Neural progenitor cell (in vitro differentiated cells): ENCODE results near the gene INSIG1. TPM values are rescaled to one million over a fixed set of nuclear protein-coding genes. Genes with fewer than 3 reads are reported as not detected.

Source experiments
- DNase-seq: peaks from one replicate; pipeline ENCODE4 v3.0.0-alpha.2; 2016; ENCODE audit warnings: low spot score
- H2AFZ ChIP-seq: fragments of 200-600 bp; sonication (generic); replicated peaks from 2 replicates; pipeline ENCODE4 v1.6.1; 2016; ENCODE audit warnings: antibody characterized with exemption
- H3F3A ChIP-seq: fragments of 200-600 bp; sonication (generic); 2 replicates; pipeline ENCODE4 v1.6.1; 2016; ENCODE audit warnings: antibody characterized with exemption, low read depth
- H3K27ac ChIP-seq: fragments of 200-600 bp; sonication (generic); 2 replicates; pipeline ENCODE4 v1.5.1; 2016; ENCODE audit warnings: mild to moderate bottlenecking
- H3K27me3 ChIP-seq: fragments of 200-600 bp; sonication (generic); 2 replicates; pipeline ENCODE4 v1.6.1; 2016; ENCODE audit warnings: mild to moderate bottlenecking, moderate library complexity
- H3K36me3 ChIP-seq: fragments of 200-600 bp; sonication (generic); 2 replicates; pipeline ENCODE4 v1.5.1; 2016
- H3K4me1 ChIP-seq: fragments of 200-600 bp; sonication (generic); 2 replicates; pipeline ENCODE4 v1.6.1; 2016; ENCODE audit warnings: mixed run types
- H3K4me2 ChIP-seq: fragments of 200-600 bp; sonication (generic); 2 replicates; pipeline ENCODE4 v1.6.1; 2016
- H3K4me3 ChIP-seq: fragments of 200-600 bp; sonication (generic); 2 replicates; pipeline ENCODE4 v1.5.1; 2016
- H3K79me2 ChIP-seq: fragments of 200-600 bp; sonication (generic); 2 replicates; pipeline ENCODE4 v1.6.1; 2016; ENCODE audit warnings: low read depth
- H3K9ac ChIP-seq: fragments of 200-600 bp; sonication (generic); 2 replicates; pipeline ENCODE4 v1.6.1; 2016
- H3K9me3 ChIP-seq: fragments of 200-600 bp; sonication (generic); 2 replicates; pipeline ENCODE4 v1.5.1; 2016; ENCODE audit warnings: low read depth
- H4K20me1 ChIP-seq: fragments of 200-600 bp; sonication (generic); 2 replicates; pipeline ENCODE4 v1.6.1; 2016; ENCODE audit warnings: low read depth
- H3K27ac Mint-ChIP-seq: 3 replicates; pipeline ENCODE4 v1.8.0; 2021; ENCODE audit warnings: mixed read lengths
- H3K27me3 Mint-ChIP-seq: 2 replicates; pipeline ENCODE4 v1.8.0; 2022; ENCODE audit warnings: low read depth, mild to moderate bottlenecking, inconsistent platforms, moderate library complexity, mixed read lengths; ENCODE audit not compliant: insufficient read depth
- H3K36me3 Mint-ChIP-seq: 3 replicates; pipeline ENCODE4 v1.8.0; 2021; ENCODE audit warnings: mixed read lengths
- H3K4me1 Mint-ChIP-seq: 3 replicates; pipeline ENCODE4 v1.8.0; 2021; ENCODE audit warnings: mixed read lengths
- H3K4me3 Mint-ChIP-seq: 3 replicates; pipeline ENCODE4 v1.8.0; 2021; ENCODE audit warnings: mild to moderate bottlenecking, moderate library complexity, mixed read lengths
- H3K9me3 Mint-ChIP-seq: 3 replicates; pipeline ENCODE4 v1.8.0; 2020; ENCODE audit warnings: mixed read lengths
- EZH2 ChIP-seq: fragments of 200-600 bp; sonication (generic); IDR thresholded peaks from 2 replicates; pipeline ENCODE4 v1.6.1; 2017; ENCODE audit warnings: antibody characterized with exemption, mild to moderate bottlenecking, moderate library complexity
- EZH2phosphoT487 ChIP-seq: fragments of 200-600 bp; sonication (generic); IDR thresholded peaks from 2 replicates; pipeline ENCODE4 v1.6.1; 2017; ENCODE audit warnings: antibody characterized with exemption
- total RNA-seq: library from RNA; depleted of rRNA; stranded (reverse); fragments of >200 nt; gene quantifications from 2 replicates; pipeline ENCODE4 v1.2.3, GENCODE V29; 2015; ENCODE audit warnings: low replicate concordance
- TF ChIP-seq, protein P1 (sequence below): fragments of 200-600 bp; sonication (generic); IDR thresholded peaks from 2 replicates; pipeline ENCODE4 v1.5.1; 2017; ENCODE audit warnings: antibody characterized with exemption, mild to moderate bottlenecking

Gene INSIG1
- total RNA-seq, 1 donor from 2014 or later: 94.3 TPM

DNA sequence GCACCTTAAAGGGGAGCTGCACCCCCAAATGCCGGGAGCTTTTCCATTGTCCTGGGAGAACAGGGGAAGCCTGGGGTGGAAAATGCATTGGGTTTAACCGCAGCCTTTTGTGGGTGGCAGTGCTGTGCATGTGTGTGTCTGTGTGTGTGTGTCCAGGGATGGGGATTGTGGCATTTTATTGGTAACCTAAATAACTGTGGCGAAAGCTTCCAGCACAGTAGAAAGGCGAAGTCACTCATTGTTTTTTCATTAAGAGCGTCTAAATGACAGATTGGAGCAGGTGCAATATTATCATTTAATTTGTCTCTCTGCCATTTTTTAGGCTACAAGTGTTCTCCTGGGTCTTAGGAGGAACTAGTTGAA lies 55.1 kb downstream of the INSIG1 start:
- Mint-ChIP-seq H3K4me3 (no peak overlapping the region), H3K4me1 (peaks cover 7% of the 10 kb centered on the region), H3K36me3 (no peaks in the 10 kb centered on the region), H3K27me3 (peaks cover 31% of the 10 kb centered on the region), H3K27ac (no peak overlapping the region), H3K9me3 (no peaks in the 10 kb centered on the region)
- H2AFZ ChIP-seq: no peak overlapping the region
- no peak overlapping the region for H3K9ac ChIP-seq
- H3K27me3 ChIP-seq: peaks cover 47% of the 10 kb centered on the region
- no peaks in the 10 kb centered on the region for H3F3A ChIP-seq
- no peak overlapping the region for H3K4me2 ChIP-seq
- H3K4me3 ChIP-seq: no peak overlapping the region
- DNase-seq: no peak
- H3K9me3 ChIP-seq: no peaks in the 10 kb centered on the region
- no peaks in the 10 kb centered on the region for H3K79me2 ChIP-seq
- H4K20me1 ChIP-seq: no peaks in the 10 kb centered on the region
- H3K27ac ChIP-seq: no peak overlapping the region
- TF ChIP-seq EZH2: no peak
- TF ChIP-seq, protein P1, sequence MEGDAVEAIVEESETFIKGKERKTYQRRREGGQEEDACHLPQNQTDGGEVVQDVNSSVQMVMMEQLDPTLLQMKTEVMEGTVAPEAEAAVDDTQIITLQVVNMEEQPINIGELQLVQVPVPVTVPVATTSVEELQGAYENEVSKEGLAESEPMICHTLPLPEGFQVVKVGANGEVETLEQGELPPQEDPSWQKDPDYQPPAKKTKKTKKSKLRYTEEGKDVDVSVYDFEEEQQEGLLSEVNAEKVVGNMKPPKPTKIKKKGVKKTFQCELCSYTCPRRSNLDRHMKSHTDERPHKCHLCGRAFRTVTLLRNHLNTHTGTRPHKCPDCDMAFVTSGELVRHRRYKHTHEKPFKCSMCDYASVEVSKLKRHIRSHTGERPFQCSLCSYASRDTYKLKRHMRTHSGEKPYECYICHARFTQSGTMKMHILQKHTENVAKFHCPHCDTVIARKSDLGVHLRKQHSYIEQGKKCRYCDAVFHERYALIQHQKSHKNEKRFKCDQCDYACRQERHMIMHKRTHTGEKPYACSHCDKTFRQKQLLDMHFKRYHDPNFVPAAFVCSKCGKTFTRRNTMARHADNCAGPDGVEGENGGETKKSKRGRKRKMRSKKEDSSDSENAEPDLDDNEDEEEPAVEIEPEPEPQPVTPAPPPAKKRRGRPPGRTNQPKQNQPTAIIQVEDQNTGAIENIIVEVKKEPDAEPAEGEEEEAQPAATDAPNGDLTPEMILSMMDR: no peak
- TF ChIP-seq EZH2phosphoT487: no peak
- H3K4me1 ChIP-seq: no peaks in the 10 kb centered on the region
- no peaks in the 10 kb centered on the region for H3K36me3 ChIP-seq

DNA sequence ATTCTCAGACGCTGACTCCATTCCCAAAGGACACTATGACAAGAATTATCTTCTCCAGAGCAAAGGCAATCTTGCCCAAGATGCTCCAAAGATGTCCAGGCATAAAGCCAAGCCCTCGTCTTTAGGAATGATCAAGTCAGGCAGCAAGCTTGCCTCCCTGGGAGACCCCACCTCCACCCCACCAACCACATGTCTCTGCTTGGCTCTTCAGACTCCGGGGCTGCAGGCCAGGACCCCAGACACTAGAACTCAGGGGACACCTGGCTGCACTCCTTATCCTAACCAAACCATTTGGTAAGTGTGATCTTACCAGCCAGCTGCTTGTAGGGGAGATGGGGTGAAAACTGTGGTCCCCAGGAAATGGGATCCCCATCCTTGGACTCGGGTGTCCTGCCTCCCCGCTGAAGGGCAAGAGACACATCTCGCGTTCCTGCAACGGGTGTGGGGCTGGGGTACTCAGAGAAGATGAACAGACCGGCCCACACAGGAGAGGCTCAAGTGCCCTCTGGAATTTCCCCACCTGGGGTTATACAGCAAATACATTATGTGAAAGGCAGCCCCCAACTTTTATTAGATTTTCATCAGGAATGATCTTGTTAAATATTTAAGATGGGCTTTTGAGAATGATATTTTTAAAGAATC lies 55.7 kb downstream of the INSIG1 start:
- Mint-ChIP-seq H3K4me3 (no peak overlapping the region), H3K4me1 (peaks cover 10% of the 10 kb centered on the region), H3K27ac (no peak overlapping the region), H3K36me3 (no peaks in the 10 kb centered on the region), H3K9me3 (no peaks in the 10 kb centered on the region), H3K27me3 (peaks cover 37% of the 10 kb centered on the region)
- no peaks in the 10 kb centered on the region for H3K9me3 ChIP-seq
- DNase-seq: no peak
- no peak overlapping the region for H3K4me2 ChIP-seq
- TF ChIP-seq, protein P1: no peak
- no peak for TF ChIP-seq EZH2
- no peak for TF ChIP-seq EZH2phosphoT487
- no peak overlapping the region for H3K27ac ChIP-seq
- peaks cover 54% of the 10 kb centered on the region for H3K27me3 ChIP-seq
- H2AFZ ChIP-seq: no peak overlapping the region
- no peaks in the 10 kb centered on the region for H3F3A ChIP-seq
- H4K20me1 ChIP-seq: peaks cover 6% of the 10 kb centered on the region
- H3K4me3 ChIP-seq: no peak overlapping the region
- H3K36me3 ChIP-seq: no peaks in the 10 kb centered on the region
- no peaks in the 10 kb centered on the region for H3K79me2 ChIP-seq
- peaks cover 5% of the 10 kb centered on the region for H3K4me1 ChIP-seq
- H3K9ac ChIP-seq: no peak overlapping the region

DNA sequence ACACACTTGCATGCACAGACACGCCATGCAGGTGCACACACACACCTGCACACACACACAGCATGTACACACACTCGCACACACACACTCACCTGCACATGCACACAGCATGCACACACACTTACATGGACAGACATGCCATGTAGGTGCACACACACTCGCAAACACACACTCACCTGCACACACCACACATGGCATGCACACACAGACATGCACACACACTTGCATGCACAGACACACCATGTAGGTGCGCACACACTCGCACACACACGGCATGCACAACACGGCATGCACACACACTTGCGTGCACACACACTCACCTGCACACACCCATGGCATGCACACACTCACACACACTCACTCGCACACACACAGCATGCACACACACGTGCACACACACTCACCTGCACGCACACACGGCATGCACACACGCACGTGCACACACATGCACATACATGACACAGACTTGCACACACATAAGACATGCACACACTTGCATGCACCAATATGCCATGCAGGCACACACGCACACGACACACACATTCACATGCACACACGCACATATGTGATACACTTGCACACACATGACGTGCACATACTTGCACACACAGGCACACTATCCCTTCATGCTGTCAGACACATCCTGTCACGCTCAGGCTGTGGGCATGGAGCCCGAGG lies 56.8 kb downstream of the INSIG1 start:
- Histone ChIP-seq H3K4me2 (no peak overlapping the region), H4K20me1 (peaks cover 10% of the 10 kb centered on the region), H3K79me2 (no peaks in the 10 kb centered on the region), H3K27ac (no peak overlapping the region), H3F3A (no peaks in the 10 kb centered on the region), H3K4me3 (no peak overlapping the region), H3K36me3 (no peaks in the 10 kb centered on the region), H2AFZ (no peak overlapping the region), H3K9ac (no peak overlapping the region), H3K9me3 (no peaks in the 10 kb centered on the region), H3K27me3 (peaks cover 56% of the 10 kb centered on the region), H3K4me1 (peaks cover 10% of the 10 kb centered on the region)
- DNase-seq: no peak
- peaks cover 16% of the 10 kb centered on the region for H3K4me1 Mint-ChIP-seq
- H3K27me3 Mint-ChIP-seq: peaks cover 43% of the 10 kb centered on the region
- no peak overlapping the region for H3K27ac Mint-ChIP-seq
- peak overlapping the region; percentile 48 for H3K4me3 Mint-ChIP-seq
- no peaks in the 10 kb centered on the region for H3K9me3 Mint-ChIP-seq
- H3K36me3 Mint-ChIP-seq: no peaks in the 10 kb centered on the region
- TF ChIP-seq, protein P1: no peak
- no peak for TF ChIP-seq EZH2phosphoT487
- no peak for TF ChIP-seq EZH2
